ENCODE results near the gene MELTF. TPM values are rescaled to one million over a fixed set of nuclear protein-coding genes. Genes with fewer than 3 reads are reported as not detected.

Gene MELTF
- total and polyA plus RNA-seq, 2 of the 13 experiments (the other 11 are each of a cell fraction or from before 2014, with no cell fraction given), result 3.2 to 7.5 TPM

GRCh38 chr3:196988241-196989029 is 41.2 kb downstream of the MELTF start (continued):
- TF ChIP-seq TRIM24 (CRISPR knock-in tag; IDR thresholded peaks at IDR 0.05) (no peak), ZFY (CRISPR knock-in tag; IDR thresholded peaks at IDR 0.05) (peak; percentile 63), TCF7L2 (IDR thresholded peaks at IDR 0.05; ENCODE audit: low read depth, low read length) (no peak), HIC2 (CRISPR knock-in tag; IDR thresholded peaks at IDR 0.05; ENCODE audit: low read depth) (peak; percentile 59; the same call in 1 of the 2 replicates), MTA3 (CRISPR knock-in tag; IDR thresholded peaks at IDR 0.05) (no peak), MYNN (CRISPR knock-in tag; IDR thresholded peaks at IDR 0.05; ENCODE audit: low read depth) (no peak), ZFP90 (CRISPR knock-in tag; IDR thresholded peaks at IDR 0.05; ENCODE audit: borderline replicate concordance) (peak; percentile 73), GFI1 (CRISPR knock-in tag; IDR thresholded peaks at IDR 0.05; ENCODE audit: borderline replicate concordance) (no peak; the same call in 1 of the 2 replicates), KAT2B (IDR thresholded peaks at IDR 0.05; ENCODE audit: borderline replicate concordance, low read depth, low read length) (no peak), JUNB (CRISPR knock-in tag; IDR thresholded peaks at IDR 0.05; ENCODE audit: borderline replicate concordance) (no peak), EP300 (IDR thresholded peaks at IDR 0.05; ENCODE audit: low read depth in 2 of 2, low read length in 2 of 2) (peak in 1 of 2 experiments; percentile 45; a peak in 1 of 4 replicates), EP300 (CRISPR knock-in tag; IDR thresholded peaks at IDR 0.05; ENCODE audit: borderline replicate concordance) (no peak), ZSCAN30 (CRISPR knock-in tag; IDR thresholded peaks at IDR 0.05) (no peak), KDM2A (CRISPR knock-in tag; IDR thresholded peaks at IDR 0.05; ENCODE audit: borderline replicate concordance, low read depth) (peak; percentile 30; the same call in 1 of the 2 replicates), SCMH1 (CRISPR knock-in tag; IDR thresholded peaks at IDR 0.05; ENCODE audit: borderline replicate concordance) (no peak), TRAFD1 (CRISPR knock-in tag; IDR thresholded peaks at IDR 0.05; ENCODE audit: borderline replicate concordance) (no peak; the same call in 1 of the 2 replicates), IRX3 (CRISPR knock-in tag; IDR thresholded peaks at IDR 0.05; ENCODE audit: borderline replicate concordance, low read depth) (no peak), ZNF256 (CRISPR knock-in tag; conservative IDR thresholded peaks at IDR 0.05) (0 out of 2 replicates have a peak, but pooled peaks have one; percentile 30), ISL2 (CRISPR knock-in tag; IDR thresholded peaks at IDR 0.05) (peak; percentile 77)
- TF ChIP-seq, protein P1, sequence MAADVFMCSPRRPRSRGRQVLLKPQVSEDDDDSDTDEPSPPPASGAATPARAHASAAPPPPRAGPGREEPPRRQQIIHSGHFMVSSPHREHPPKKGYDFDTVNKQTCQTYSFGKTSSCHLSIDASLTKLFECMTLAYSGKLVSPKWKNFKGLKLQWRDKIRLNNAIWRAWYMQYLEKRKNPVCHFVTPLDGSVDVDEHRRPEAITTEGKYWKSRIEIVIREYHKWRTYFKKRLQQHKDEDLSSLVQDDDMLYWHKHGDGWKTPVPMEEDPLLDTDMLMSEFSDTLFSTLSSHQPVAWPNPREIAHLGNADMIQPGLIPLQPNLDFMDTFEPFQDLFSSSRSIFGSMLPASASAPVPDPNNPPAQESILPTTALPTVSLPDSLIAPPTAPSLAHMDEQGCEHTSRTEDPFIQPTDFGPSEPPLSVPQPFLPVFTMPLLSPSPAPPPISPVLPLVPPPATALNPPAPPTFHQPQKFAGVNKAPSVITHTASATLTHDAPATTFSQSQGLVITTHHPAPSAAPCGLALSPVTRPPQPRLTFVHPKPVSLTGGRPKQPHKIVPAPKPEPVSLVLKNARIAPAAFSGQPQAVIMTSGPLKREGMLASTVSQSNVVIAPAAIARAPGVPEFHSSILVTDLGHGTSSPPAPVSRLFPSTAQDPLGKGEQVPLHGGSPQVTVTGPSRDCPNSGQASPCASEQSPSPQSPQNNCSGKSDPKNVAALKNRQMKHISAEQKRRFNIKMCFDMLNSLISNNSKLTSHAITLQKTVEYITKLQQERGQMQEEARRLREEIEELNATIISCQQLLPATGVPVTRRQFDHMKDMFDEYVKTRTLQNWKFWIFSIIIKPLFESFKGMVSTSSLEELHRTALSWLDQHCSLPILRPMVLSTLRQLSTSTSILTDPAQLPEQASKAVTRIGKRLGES (CRISPR knock-in tag; IDR thresholded peaks at IDR 0.05; ENCODE audit: borderline replicate concordance), result no peak; the same call in 1 of the 2 replicates
- TF ChIP-seq, protein P2, sequence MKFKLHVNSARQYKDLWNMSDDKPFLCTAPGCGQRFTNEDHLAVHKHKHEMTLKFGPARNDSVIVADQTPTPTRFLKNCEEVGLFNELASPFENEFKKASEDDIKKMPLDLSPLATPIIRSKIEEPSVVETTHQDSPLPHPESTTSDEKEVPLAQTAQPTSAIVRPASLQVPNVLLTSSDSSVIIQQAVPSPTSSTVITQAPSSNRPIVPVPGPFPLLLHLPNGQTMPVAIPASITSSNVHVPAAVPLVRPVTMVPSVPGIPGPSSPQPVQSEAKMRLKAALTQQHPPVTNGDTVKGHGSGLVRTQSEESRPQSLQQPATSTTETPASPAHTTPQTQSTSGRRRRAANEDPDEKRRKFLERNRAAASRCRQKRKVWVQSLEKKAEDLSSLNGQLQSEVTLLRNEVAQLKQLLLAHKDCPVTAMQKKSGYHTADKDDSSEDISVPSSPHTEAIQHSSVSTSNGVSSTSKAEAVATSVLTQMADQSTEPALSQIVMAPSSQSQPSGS (CRISPR knock-in tag; IDR thresholded peaks at IDR 0.05), result no peak

Data from HepG2 (cell line).